Osteoblast (primary cell): ENCODE results near the gene CTSH. TPM values are rescaled to one million over a fixed set of nuclear protein-coding genes. Genes with fewer than 3 reads are reported as not detected.

Experiments
- DNase-seq: peaks from one replicate; pipeline ENCODE4 v3.0.0; 2011; ENCODE audit warnings: low spot score, mixed read lengths; ENCODE audit not compliant: insufficient read length; ENCODE audit errors: missing footprints
- H2AFZ ChIP-seq: 2 replicates; pipeline ENCODE4 v1.6.0; 2011; ENCODE audit warnings: mild to moderate bottlenecking, low read length
- H3K27ac ChIP-seq: 2 replicates; pipeline ENCODE4 v1.5.1; 2011; ENCODE audit warnings: mild to moderate bottlenecking, low read depth, low read length, moderate library complexity
- H3K27me3 ChIP-seq: 2 replicates; pipeline ENCODE4 v1.6.0; 2012; ENCODE audit warnings: mild to moderate bottlenecking, control low read depth, inconsistent platforms, low read length, moderate library complexity; ENCODE audit not compliant: insufficient read depth
- H3K36me3 ChIP-seq: 2 replicates; pipeline ENCODE4 v1.5.1; 2011; ENCODE audit warnings: mild to moderate bottlenecking, low read length, control low read depth, moderate library complexity; ENCODE audit not compliant: insufficient read depth
- H3K4me1 ChIP-seq: 2 replicates; pipeline ENCODE4 v1.5.1; 2011; ENCODE audit warnings: mild to moderate bottlenecking, low read length, control low read depth, moderate library complexity; ENCODE audit not compliant: insufficient read depth
- H3K4me2 ChIP-seq: 2 replicates; pipeline ENCODE4 v1.6.0; 2011; ENCODE audit warnings: mild to moderate bottlenecking, low read length; ENCODE audit not compliant: insufficient read depth
- H3K4me3 ChIP-seq: fragments of 200-600 bp; sonication (generic); 3 replicates; pipeline ENCODE4 v1.5.1; 2012; ENCODE audit warnings: mild to moderate bottlenecking, low read length, inconsistent platforms; ENCODE audit not compliant: insufficient read depth
- H3K79me2 ChIP-seq: 2 replicates; pipeline ENCODE4 v1.6.0; 2012; ENCODE audit warnings: mild to moderate bottlenecking, low read length, control low read depth, inconsistent platforms; ENCODE audit not compliant: insufficient read depth
- H3K9me3 ChIP-seq: 2 replicates; pipeline ENCODE4 v1.5.1; 2011; ENCODE audit warnings: low read depth, low read length, control low read depth
- H4K20me1 ChIP-seq: 2 replicates; pipeline ENCODE4 v1.6.0; 2012; ENCODE audit warnings: mild to moderate bottlenecking, low read length, control low read depth; ENCODE audit not compliant: insufficient read depth
- total RNA-seq: library from RNA; depleted of rRNA; stranded (reverse); fragments of >200 nt; gene quantifications from 2 replicates; pipeline ENCODE4 v1.2.3, GENCODE V29; 2012
- TF ChIP-seq, protein P1 (sequence below): IDR thresholded peaks from 2 replicates; pipeline ENCODE4 v1.5.1; 2011; ENCODE audit warnings: mild to moderate bottlenecking, low read depth, low read length, moderate library complexity; ENCODE audit errors: extremely low read depth

Gene CTSH
- total RNA-seq, 1 donor, result 4.7 TPM

DNA sequence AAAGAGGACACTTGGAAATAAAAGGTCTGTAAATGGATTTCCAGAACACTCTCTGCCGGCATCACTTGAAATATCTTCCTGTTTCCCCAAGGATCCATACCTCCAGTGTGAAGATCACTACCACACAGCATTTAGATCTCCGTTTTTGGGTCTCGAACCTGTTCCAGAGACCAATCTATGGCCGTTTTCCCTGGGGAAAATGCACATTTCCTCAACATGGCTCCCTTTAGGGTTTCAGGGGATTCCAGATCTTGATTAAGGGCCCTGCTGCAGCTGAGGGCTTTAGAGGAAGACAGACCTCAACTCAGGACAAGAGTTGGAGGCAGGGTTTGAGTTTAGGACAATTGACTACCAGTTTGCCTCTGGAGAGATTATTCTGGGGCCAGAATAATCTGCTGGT is 2.1 kb downstream of the CTSH start:
- DNase-seq, result peak; percentile 88
- no peak overlapping the region for H3K4me3 ChIP-seq
- H3K79me2 ChIP-seq, result no peaks in the 10 kb centered on the region
- H3K36me3 ChIP-seq, result no peaks in the 10 kb centered on the region
- TF ChIP-seq, protein P1, sequence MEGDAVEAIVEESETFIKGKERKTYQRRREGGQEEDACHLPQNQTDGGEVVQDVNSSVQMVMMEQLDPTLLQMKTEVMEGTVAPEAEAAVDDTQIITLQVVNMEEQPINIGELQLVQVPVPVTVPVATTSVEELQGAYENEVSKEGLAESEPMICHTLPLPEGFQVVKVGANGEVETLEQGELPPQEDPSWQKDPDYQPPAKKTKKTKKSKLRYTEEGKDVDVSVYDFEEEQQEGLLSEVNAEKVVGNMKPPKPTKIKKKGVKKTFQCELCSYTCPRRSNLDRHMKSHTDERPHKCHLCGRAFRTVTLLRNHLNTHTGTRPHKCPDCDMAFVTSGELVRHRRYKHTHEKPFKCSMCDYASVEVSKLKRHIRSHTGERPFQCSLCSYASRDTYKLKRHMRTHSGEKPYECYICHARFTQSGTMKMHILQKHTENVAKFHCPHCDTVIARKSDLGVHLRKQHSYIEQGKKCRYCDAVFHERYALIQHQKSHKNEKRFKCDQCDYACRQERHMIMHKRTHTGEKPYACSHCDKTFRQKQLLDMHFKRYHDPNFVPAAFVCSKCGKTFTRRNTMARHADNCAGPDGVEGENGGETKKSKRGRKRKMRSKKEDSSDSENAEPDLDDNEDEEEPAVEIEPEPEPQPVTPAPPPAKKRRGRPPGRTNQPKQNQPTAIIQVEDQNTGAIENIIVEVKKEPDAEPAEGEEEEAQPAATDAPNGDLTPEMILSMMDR, result no peak
- H4K20me1 ChIP-seq, result no peaks in the 10 kb centered on the region
- H3K9me3 ChIP-seq, result no peaks in the 10 kb centered on the region
- H3K4me1 ChIP-seq, result no peaks in the 10 kb centered on the region
- H3K4me2 ChIP-seq, result no peak overlapping the region
- no peak overlapping the region for H3K27ac ChIP-seq
- H2AFZ ChIP-seq, result no peak overlapping the region
- peaks cover 23% of the 10 kb centered on the region for H3K27me3 ChIP-seq

GRCh38 chr15:78938658-78939488 is 6.0 kb downstream of the CTSH start:
- Histone ChIP-seq H3K27me3 (peaks cover 11% of the 10 kb centered on the region), H3K4me1 (peaks cover 10% of the 10 kb centered on the region), H3K9me3 (no peaks in the 10 kb centered on the region), H4K20me1 (no peaks in the 10 kb centered on the region), H2AFZ (no peak overlapping the region), H3K4me3 (no peak overlapping the region), H3K79me2 (no peaks in the 10 kb centered on the region), H3K4me2 (no peak overlapping the region), H3K27ac (no peak overlapping the region), H3K36me3 (no peaks in the 10 kb centered on the region)
- no peak for DNase-seq
- TF ChIP-seq, protein P1, result no peak

DNA sequence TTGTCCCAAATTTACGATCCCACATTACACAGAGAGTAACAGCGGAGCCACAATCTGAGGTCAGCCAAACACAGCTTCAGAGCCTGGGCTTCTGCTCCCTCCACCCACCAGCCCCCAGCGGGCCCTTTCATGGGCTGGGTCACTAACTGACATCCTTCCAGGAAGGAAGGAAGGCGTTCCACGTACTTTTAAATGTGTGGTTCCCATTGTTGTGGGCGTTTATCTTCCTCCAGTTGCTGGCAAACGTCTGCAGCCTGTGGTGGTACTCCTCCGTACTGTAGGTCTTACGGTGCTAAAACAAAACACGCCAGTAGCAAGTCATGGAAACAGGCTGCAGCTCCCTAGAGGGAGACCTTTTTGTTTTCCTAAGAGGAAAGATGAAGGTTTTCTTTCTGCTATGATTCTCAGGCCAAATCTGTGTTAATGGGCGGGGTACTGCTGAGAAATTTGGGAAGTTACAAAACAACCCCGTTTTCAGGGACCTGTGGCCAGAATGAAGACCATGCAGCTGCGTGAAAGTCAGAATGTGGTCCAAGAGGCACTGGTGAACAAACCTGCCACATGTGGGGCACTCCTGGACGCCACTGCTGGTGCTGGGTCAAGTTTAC is 7.6 kb downstream of the CTSH start:
- Histone ChIP-seq H3K4me3 (no peak overlapping the region), H3K27me3 (peaks cover 13% of the 10 kb centered on the region), H3K9me3 (no peaks in the 10 kb centered on the region), H4K20me1 (no peaks in the 10 kb centered on the region), H3K36me3 (no peaks in the 10 kb centered on the region), H2AFZ (no peak overlapping the region), H3K79me2 (no peaks in the 10 kb centered on the region), H3K27ac (no peak overlapping the region), H3K4me1 (peaks cover 11% of the 10 kb centered on the region), H3K4me2 (peak overlapping the region; percentile 23)
- TF ChIP-seq, protein P1, result no peak
- DNase-seq, result no peak

DNA sequence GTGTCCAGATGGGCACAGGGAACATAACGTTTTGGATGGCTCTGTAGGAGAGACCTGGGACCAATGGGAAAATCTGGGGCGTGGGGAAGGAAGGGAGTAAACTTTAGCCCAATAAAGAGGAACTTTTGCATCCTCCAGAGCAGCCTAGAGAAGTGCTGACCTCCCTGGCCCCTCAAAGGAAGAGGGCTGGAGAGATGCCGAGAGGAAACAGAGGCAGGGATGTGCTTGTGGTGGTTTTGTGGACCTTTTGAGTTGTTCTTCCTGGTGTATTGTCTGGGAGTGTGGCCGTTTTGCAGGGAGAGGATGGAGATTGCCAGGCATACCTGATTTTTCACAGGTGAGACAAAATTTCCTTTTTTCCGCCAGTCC is 10.2 kb downstream of the CTSH start:
- H3K4me2 ChIP-seq, result no peak overlapping the region
- DNase-seq, result no peak
- no peaks in the 10 kb centered on the region for H4K20me1 ChIP-seq
- no peaks in the 10 kb centered on the region for H3K36me3 ChIP-seq
- H3K4me1 ChIP-seq, result peaks cover 28% of the 10 kb centered on the region
- TF ChIP-seq, protein P1, result no peak
- no peak overlapping the region for H3K27ac ChIP-seq
- peaks cover 15% of the 10 kb centered on the region for H3K27me3 ChIP-seq
- H3K79me2 ChIP-seq, result no peaks in the 10 kb centered on the region
- no peaks in the 10 kb centered on the region for H3K9me3 ChIP-seq
- no peak overlapping the region for H2AFZ ChIP-seq
- no peak overlapping the region for H3K4me3 ChIP-seq
